GM10266 (cell line): ENCODE data around the gene CENPA.

Experiments used
- DNase-seq: peaks from one replicate; pipeline ENCODE4 v3.0.0; 2012; ENCODE audit errors: extremely low spot score
- TF ChIP-seq, protein P1 (sequence below): IDR thresholded peaks from 2 replicates; pipeline ENCODE4 v1.5.1; 2012; ENCODE audit warnings: mild to moderate bottlenecking, low read depth; ENCODE audit not compliant: control insufficient read depth, insufficient read depth; ENCODE audit errors: missing control alignments

CENPA gene

DNA sequence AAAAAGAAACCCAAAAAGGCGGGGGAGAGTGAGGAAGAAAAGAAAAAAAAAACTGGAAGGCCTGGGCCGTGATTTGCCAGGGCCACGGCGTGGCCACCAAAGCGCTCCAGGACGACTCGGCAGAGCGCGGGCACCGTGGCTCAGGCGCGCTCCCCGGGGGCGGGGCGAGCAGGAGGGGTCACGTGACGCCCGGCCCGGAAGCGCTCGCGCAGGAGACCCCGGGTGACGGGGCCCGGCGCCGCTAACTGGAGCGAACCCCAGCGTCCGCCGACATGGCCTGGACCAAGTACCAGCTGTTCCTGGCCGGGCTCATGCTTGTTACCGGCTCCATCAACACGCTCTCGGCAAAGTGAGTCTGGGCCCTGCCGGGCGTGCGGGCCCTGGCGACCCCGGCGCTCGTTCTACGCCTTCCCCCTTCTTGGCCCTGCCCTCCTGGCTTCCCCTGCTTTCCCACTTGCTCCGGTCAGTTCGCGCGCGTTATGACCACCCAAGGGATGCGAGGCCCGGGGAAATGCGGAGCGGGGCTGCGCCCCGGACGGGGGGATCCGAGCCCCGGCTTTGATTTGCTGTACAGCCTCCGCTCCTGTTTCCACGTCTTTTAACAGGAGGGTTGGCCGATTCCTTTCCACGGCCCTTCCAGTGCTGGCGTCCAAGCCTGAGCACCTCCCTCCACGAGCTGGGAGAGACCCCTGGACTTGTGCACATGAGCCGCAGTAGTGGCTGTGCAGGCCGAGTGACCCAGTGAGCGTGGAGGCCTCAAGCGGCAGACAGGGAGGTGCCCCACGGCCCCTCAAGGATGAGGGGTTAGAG, 21.6 kb upstream of the CENPA start, which contains the start of gene SLC35F6:
TSS of gene SLC35F6 (plus strand) at position 207 of the 810 bp plus-strand sequence. CDS start at position 273, 66 bp downstream.
- TF ChIP-seq, protein P1, sequence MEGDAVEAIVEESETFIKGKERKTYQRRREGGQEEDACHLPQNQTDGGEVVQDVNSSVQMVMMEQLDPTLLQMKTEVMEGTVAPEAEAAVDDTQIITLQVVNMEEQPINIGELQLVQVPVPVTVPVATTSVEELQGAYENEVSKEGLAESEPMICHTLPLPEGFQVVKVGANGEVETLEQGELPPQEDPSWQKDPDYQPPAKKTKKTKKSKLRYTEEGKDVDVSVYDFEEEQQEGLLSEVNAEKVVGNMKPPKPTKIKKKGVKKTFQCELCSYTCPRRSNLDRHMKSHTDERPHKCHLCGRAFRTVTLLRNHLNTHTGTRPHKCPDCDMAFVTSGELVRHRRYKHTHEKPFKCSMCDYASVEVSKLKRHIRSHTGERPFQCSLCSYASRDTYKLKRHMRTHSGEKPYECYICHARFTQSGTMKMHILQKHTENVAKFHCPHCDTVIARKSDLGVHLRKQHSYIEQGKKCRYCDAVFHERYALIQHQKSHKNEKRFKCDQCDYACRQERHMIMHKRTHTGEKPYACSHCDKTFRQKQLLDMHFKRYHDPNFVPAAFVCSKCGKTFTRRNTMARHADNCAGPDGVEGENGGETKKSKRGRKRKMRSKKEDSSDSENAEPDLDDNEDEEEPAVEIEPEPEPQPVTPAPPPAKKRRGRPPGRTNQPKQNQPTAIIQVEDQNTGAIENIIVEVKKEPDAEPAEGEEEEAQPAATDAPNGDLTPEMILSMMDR = no peak
- peak; percentile 89 for DNase-seq

DNA sequence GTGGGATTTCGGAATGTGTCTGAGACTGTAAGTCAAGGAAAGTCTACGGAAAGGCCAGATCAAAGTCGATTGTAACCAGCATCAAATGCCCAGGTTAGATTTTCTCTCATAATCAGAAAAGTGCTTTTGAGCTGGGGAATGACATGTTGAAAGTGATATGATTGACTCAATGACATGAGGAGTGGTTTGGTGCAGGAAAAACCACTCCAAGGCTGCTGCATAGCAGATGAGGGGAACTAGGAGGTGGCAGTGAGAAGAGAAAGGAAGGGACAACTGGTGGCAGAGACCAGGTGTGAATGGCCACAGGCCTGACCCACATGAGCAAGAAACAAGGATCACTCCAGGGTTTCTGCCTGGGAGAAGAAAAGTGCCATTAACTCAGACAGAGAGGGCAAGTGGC, 20.9 kb upstream of the CENPA start:
- TF ChIP-seq, protein P1 = no peak
- DNase-seq = no peak

DNA sequence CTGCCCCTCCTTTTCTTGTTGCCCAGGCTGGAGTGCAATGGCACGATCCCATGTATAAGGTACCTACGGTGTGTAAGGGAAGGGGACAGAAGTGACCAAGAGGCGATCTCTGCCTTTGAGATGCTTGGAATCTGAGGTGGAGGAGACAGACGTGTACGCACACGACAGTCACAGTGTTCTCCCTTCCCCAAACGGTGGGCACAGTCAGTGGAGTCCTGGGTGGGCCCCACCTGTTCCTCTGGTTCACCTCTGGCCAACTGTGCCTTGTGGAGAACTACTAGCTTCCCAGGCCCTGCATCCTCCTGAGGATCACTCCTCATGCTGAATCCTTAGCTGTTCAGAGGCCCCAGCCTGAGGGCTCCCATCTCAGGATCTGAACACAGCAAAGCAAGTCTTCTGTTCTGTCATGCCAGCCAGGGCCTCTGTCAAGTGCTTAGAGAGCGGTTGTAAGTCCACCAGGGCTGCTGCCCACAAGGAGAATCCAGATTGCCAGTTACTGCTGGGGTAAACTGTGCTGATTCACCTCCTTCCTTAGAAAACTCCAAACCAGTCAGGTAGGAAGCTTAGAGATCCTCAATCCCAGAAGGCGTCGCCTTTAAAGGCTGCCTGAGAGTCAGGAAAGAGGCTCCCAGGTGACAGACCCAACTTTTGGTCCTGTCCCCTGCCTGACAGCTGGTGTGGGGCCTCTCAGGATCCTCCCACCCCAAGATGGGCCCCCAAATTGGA, 20.2 kb upstream of the CENPA start:
- DNase-seq = no peak
- TF ChIP-seq, protein P1 = no peak

DNA sequence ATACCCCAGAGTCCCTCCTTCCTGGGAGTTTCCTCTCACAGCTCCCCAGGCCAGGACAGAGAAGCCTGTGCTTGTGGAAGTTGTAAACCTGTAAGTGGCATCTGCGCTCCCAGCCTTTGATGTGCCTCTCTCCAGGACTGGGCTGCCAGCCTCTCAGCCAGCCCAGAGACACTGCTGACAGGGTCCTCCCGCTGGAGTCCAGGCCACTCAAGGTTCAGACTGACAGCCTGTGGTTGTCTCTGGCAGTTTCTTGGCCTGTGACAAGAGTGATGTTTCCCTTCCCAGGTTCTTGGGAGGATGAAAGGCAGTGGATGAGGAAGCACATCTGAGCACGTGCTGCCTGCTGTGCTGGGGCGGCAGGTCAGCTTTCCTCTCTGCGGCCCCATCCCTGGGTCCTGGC, 18.7 kb upstream of the CENPA start:
- DNase-seq = no peak
- TF ChIP-seq, protein P1 = no peak

DNA sequence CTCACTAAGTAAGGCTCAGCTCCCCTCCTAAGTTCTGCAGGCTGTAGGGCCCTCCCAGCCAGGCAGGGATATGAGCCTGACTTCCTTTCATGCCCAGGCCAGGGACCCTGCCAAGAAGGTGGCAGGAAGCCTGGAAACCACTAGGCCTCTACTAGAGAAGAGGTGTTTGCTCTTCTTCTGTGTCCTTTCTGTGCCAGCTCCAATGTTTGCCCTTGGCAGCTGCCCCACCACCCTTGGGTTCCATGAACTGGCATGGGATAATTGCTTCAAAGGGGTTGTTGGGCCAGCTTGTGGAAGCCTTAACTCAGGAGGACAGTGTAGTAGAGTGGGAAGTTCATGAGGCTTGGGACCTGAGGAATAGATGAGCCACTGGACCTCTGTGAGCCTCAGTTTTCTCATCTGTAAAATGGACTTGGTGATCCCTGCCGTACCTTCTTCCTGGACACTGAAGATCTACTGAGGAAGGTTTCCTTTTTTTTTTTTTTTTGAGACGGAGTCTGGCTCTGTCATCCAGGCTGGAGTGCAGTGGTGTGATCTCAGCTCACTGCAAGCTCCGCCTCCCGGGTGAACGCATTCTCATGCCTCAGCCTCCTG, 17.9 kb upstream of the CENPA start:
- TF ChIP-seq, protein P1 = no peak
- DNase-seq = no peak

DNA sequence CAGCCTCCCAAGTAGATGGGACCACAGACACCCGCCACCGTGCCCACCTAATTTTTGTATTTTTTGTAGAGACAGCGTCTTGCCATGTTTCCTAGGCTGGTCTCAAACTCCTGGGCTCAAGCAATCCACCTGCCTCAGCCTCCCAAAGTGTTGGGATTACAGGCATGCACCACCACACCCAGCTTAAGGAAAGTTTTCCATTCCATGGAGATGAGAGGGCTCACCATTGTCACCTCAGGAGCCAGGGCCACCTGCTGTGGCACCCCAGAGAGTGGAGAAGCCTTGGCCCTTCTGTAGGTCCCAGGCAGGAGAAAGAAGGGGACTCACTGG, 17.1 kb upstream of the CENPA start:
- TF ChIP-seq, protein P1 = no peak
- DNase-seq = no peak
